A673 (cell line): ENCODE measurements around the gene CDC73.

Source experiments
- CTCF ChIP-seq: fragments of 300-800, 200-600 bp; sonication (generic); conservative IDR thresholded peaks from 2 replicates; pipeline ENCODE4 v1.5.1; 2017; ENCODE audit warnings: low read depth, mild to moderate bottlenecking, antibody characterized with exemption, low read length, moderate library complexity, mixed read lengths
- EZH2 ChIP-seq: fragments of 200-600 bp; sonication (generic); IDR thresholded peaks from 2 replicates; pipeline ENCODE4 v1.6.1; 2017; ENCODE audit warnings: borderline replicate concordance, low read depth, mild to moderate bottlenecking, mixed read lengths, antibody characterized with exemption, low read length; ENCODE audit not compliant: poor library complexity, severe bottlenecking

DNA sequence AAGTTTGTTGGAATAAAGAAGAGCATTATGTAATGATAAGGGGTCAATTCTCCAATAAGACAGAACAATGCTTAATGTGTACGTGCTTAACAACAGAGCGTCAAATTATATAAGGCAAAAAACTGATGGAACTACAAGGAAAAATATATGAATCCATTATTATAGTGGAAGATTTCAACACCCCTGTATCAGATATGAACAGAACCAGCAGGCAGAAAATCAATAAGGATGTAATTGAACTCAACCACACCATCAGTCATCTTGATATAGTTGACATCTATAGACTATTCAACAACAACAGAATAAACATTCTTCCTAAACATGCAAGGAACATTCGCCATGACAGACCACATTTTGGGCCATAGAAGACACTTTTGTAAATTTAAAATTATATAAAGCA is 3.6 kb upstream of the CDC73 start:
- no peak for TF ChIP-seq CTCF
- no peak for TF ChIP-seq EZH2
